ENCODE measurements around the gene WFS1. TPM values are rescaled to one million over a fixed set of nuclear protein-coding genes. Genes with fewer than 3 reads are reported as not detected.
A peak's percentile ranks its signal among the peaks of the same experiment; 100 is the strongest.

Gene WFS1
- total and polyA plus RNA-seq, 2 of the 13 experiments (the other 11 are each of a cell fraction or from before 2014, with no cell fraction given): 39.1 to 42.2 TPM

DNA sequence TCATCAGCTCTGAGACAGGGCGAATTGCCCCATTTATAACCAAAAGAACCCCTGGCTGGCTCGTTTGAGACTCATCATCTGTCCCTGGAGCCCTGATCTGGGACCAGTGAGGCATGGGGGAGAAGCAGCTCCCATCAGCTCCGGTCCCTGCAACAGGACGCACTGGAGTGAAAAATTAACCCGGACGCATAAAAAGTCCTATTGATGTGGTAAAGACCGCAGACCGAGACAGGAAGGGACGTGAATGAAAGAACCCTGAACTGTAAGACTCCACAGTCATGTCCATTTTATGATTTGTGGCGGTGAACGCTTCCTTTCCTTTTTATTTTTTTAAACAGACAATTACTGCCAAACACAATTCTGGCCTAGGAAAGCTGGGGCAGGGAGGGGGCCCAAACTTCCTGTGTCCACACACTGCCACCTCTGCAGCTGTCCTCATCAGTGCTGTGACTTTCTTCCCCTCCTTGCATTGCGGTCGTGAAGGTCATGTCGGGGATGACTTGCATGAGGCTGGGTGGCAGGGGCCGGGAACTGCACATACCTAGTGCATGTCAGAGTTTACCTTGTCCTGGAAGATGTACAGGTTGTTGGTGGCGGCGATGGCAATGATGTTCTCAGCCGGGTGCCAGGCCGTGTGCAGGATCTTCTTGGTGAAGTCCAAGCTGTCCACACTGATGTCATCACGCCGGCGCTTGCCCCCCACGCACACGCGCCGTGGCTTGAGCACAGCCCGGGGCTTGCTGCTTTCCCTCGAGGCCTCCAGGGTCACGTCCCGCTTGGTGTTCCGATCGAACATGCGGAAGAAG lies 53.3 kb downstream of the WFS1 start (continued):
- TF ChIP-seq, protein P1, sequence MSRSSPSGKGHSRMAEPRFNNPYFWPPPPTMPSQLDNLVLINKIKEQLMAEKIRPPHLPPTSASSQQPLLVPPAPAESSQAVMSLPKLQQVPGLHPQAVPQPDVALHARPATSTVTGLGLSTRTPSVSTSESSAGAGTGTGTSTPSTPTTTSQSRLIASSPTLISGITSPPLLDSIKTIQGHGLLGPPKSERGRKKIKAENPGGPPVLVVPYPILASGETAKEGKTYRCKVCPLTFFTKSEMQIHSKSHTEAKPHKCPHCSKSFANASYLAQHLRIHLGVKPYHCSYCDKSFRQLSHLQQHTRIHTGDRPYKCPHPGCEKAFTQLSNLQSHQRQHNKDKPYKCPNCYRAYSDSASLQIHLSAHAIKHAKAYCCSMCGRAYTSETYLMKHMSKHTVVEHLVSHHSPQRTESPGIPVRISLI (CRISPR knock-in tag; IDR thresholded peaks at IDR 0.05; ENCODE audit: borderline replicate concordance): peak; percentile 34; the same call in 1 of the 2 replicates
- no peak for TF ChIP-seq ZNF274 (CRISPR knock-in tag; IDR thresholded peaks at IDR 0.05)
- no peak for TF ChIP-seq CREB1 (IDR thresholded peaks at IDR 0.05)
- peak; percentile 27; the same call in 1 of the 2 replicates for TF ChIP-seq CREB1 (CRISPR knock-in tag; IDR thresholded peaks at IDR 0.05)
- TF ChIP-seq, protein P2, sequence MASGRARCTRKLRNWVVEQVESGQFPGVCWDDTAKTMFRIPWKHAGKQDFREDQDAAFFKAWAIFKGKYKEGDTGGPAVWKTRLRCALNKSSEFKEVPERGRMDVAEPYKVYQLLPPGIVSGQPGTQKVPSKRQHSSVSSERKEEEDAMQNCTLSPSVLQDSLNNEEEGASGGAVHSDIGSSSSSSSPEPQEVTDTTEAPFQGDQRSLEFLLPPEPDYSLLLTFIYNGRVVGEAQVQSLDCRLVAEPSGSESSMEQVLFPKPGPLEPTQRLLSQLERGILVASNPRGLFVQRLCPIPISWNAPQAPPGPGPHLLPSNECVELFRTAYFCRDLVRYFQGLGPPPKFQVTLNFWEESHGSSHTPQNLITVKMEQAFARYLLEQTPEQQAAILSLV (CRISPR knock-in tag; IDR thresholded peaks at IDR 0.05; ENCODE audit: borderline replicate concordance): peak; percentile 70
- peak; percentile 51 for TF ChIP-seq ZFY (CRISPR knock-in tag; IDR thresholded peaks at IDR 0.05)
- no peak for TF ChIP-seq PAX8 (CRISPR knock-in tag; IDR thresholded peaks at IDR 0.05; ENCODE audit: borderline replicate concordance)
- TF ChIP-seq SAFB2 (CRISPR knock-in tag; IDR thresholded peaks at IDR 0.05; ENCODE audit: borderline replicate concordance, low read depth): peak; percentile 77; the same call in 1 of the 2 replicates
- no peak for TF ChIP-seq KDM6A (CRISPR knock-in tag; IDR thresholded peaks at IDR 0.05; ENCODE audit: low read depth)
- TF ChIP-seq, protein P3, sequence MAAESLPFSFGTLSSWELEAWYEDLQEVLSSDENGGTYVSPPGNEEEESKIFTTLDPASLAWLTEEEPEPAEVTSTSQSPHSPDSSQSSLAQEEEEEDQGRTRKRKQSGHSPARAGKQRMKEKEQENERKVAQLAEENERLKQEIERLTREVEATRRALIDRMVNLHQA (CRISPR knock-in tag; IDR thresholded peaks at IDR 0.05): no peak
- TF ChIP-seq, protein P4, sequence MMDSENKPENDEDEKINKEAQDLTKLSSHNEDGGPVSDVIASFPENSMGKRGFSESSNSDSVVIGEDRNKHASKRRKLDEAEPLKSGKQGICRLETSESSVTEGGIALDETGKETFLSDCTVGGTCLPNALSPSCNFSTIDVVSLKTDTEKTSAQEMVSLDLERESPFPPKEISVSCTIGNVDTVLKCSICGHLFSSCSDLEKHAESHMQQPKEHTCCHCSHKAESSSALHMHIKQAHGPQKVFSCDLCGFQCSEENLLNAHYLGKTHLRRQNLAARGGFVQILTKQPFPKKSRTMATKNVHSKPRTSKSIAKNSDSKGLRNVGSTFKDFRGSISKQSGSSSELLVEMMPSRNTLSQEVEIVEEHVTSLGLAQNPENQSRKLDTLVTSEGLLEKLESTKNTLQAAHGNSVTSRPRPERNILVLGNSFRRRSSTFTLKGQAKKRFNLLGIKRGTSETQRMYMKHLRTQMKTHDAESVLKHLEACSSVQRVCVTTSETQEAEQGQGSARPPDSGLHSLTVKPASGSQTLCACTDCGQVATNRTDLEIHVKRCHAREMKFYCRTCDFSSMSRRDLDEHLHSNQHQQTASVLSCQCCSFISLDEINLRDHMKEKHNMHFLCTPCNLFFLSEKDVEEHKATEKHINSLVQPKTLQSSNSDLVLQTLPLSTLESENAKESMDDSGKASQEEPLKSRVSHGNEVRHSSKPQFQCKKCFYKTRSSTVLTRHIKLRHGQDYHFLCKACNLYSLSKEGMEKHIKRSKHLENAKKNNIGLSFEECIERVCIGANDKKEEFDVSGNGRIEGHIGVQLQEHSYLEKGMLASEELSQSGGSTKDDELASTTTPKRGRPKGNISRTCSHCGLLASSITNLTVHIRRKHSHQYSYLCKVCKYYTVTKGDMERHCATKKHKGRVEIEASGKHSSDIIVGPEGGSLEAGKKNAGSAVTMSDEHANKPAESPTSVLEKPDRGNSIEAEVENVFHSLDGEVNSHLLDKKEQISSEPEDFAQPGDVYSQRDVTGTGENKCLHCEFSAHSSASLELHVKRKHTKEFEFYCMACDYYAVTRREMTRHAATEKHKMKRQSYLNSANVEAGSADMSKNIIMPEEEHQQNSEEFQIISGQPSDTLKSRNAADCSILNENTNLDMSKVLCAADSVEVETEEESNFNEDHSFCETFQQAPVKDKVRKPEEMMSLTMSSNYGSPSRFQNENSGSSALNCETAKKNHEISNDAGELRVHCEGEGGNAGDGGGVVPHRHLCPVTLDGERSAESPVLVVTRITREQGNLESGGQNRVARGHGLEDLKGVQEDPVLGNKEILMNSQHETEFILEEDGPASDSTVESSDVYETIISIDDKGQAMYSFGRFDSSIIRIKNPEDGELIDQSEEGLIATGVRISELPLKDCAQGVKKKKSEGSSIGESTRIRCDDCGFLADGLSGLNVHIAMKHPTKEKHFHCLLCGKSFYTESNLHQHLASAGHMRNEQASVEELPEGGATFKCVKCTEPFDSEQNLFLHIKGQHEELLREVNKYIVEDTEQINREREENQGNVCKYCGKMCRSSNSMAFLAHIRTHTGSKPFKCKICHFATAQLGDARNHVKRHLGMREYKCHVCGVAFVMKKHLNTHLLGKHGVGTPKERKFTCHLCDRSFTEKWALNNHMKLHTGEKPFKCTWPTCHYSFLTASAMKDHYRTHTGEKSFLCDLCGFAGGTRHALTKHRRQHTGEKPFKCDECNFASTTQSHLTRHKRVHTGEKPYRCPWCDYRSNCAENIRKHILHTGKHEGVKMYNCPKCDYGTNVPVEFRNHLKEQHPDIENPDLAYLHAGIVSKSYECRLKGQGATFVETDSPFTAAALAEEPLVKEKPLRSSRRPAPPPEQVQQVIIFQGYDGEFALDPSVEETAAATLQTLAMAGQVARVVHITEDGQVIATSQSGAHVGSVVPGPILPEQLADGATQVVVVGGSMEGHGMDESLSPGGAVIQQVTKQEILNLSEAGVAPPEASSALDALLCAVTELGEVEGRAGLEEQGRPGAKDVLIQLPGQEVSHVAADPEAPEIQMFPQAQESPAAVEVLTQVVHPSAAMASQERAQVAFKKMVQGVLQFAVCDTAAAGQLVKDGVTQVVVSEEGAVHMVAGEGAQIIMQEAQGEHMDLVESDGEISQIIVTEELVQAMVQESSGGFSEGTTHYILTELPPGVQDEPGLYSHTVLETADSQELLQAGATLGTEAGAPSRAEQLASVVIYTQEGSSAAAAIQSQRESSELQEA (CRISPR knock-in tag; IDR thresholded peaks at IDR 0.05; ENCODE audit: not compliant biosample characterization): no peak
- TF ChIP-seq PAF1 (CRISPR knock-in tag; IDR thresholded peaks at IDR 0.05): no peak
- no peak for TF ChIP-seq ZNF33A (CRISPR knock-in tag; IDR thresholded peaks at IDR 0.05; ENCODE audit: borderline replicate concordance)
- peak; percentile 68; the same call in 1 of the 2 replicates for TF ChIP-seq CREM (IDR thresholded peaks at IDR 0.05)
- TF ChIP-seq CREM (CRISPR knock-in tag; IDR thresholded peaks at IDR 0.05): no peak
- TF ChIP-seq, protein P5, sequence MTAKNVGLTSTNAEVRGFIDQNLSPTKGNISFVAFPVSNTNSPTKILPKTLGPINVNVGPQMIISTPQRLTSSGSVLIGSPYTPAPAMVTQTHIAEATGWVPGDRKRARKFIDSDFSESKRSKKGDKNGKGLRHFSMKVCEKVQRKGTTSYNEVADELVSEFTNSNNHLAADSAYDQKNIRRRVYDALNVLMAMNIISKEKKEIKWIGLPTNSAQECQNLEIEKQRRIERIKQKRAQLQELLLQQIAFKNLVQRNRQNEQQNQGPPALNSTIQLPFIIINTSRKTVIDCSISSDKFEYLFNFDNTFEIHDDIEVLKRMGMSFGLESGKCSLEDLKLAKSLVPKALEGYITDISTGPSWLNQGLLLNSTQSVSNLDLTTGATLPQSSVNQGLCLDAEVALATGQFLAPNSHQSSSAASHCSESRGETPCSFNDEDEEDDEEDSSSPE (CRISPR knock-in tag; IDR thresholded peaks at IDR 0.05): 0 out of 2 replicates have a peak, but pooled peaks have one; percentile 19
- no peak for TF ChIP-seq ZNF143 (CRISPR knock-in tag; IDR thresholded peaks at IDR 0.05)
